ENCODE measurements around the gene CIAO2A. TPM values are rescaled to one million over a fixed set of nuclear protein-coding genes. Genes with fewer than 3 reads are reported as not detected.

The CIAO2A gene
- total RNA-seq, 1 donor from 2014 or later, result 33.8 TPM

DNA sequence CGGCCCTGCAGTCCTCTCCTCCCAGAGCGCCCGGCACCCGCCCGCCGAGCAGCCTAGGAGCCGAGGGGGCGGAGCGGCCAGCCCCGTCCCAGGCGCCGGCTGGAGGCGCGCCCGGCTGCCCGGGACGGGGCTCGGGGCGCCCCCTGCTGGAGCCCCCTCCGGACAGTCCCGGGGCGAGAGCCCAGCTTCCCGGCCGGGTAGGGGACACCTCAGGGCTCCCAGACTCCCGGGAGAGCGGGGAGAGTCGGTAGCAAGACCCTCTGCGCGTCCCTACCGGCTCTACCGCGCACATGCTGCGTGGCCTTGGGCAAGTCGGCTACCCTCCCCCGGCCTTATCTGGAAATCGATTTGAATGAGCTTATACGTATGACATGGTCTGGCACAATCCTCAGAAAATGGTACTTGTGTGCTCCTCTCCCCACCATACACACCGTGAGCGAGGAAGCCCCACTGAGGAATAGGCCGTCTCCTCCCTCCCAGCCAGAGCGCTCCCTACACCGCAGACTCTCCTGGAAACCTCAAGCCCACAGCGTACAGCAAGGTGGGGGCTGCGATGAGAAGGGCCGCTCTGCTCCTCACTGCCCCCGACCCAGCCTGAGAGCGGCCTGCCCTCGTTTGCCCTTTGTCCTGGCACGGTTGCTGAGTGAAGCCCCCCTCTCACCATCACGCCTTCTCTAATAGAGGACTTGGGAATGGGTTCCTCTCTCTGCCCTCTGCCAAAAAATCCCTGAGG, 47.1 kb downstream of the CIAO2A start, which contains the start of gene DAPK2:
Gene DAPK2 (minus strand): TSS at position 65 of the 733 bp plus-strand sequence. CDS start 6,224 bp downstream, outside the sequence.
- peak; percentile 93 for DNase-seq (ENCODE audit: extremely low spot score, unreplicated experiment)
- Mint-ChIP-seq H3K9me3 (ENCODE audit: unreplicated experiment) (no peaks in the 10 kb centered on the region), H3K27me3 (ENCODE audit: unreplicated experiment) (no peaks in the 10 kb centered on the region), H3K4me1 (ENCODE audit: unreplicated experiment) (peaks cover 41% of the 10 kb centered on the region), H3K27ac (ENCODE audit: unreplicated experiment) (no peak within 1 kb of the TSS), H3K36me3 (ENCODE audit: unreplicated experiment) (peaks cover 2% of the 10 kb centered on the region), H3K4me3 (ENCODE audit: unreplicated experiment) (peak within 1 kb of the TSS; percentile 72)
- TF ChIP-seq, protein P1, sequence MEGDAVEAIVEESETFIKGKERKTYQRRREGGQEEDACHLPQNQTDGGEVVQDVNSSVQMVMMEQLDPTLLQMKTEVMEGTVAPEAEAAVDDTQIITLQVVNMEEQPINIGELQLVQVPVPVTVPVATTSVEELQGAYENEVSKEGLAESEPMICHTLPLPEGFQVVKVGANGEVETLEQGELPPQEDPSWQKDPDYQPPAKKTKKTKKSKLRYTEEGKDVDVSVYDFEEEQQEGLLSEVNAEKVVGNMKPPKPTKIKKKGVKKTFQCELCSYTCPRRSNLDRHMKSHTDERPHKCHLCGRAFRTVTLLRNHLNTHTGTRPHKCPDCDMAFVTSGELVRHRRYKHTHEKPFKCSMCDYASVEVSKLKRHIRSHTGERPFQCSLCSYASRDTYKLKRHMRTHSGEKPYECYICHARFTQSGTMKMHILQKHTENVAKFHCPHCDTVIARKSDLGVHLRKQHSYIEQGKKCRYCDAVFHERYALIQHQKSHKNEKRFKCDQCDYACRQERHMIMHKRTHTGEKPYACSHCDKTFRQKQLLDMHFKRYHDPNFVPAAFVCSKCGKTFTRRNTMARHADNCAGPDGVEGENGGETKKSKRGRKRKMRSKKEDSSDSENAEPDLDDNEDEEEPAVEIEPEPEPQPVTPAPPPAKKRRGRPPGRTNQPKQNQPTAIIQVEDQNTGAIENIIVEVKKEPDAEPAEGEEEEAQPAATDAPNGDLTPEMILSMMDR (IDR thresholded peaks at IDR 0.05), result peak; percentile 94

DNA sequence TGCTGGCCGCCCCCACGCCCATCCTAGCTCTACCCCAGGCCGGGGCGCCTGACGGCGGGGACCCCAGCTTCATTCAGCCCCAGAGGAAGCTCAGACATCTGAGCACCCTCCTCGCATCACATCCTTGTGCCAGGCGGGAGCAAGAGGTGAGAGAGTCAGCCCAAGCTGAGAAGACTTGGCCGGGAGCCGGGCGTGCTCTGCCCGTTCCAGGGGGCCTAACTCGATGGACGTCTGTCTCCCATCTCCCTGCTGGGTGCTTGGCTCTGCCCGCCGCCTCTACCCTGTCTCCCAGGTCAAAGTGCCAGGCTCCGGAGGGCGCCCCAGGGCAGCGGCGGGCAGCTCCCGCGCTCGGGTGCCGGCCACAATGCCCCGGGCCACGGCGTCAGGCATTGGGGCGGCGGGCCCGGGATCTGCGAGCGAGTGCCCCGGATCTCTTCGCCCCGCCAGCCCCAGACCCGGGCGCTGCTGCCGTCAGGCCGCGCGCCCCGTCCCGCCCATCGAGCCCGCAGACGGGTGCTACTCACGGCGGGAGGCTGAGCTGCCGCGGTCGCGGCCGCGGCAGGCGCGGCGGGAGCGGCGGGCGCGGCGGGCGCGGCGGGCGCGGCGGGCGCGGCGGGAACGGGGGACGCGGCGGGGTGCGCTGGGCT, 47.7 kb downstream of the CIAO2A start:
- no peak overlapping the region for H3K27ac Mint-ChIP-seq (ENCODE audit: unreplicated experiment)
- TF ChIP-seq, protein P1 (IDR thresholded peaks at IDR 0.05), result no peak
- no peaks in the 10 kb centered on the region for H3K9me3 Mint-ChIP-seq (ENCODE audit: unreplicated experiment)
- no peak for DNase-seq (ENCODE audit: extremely low spot score, unreplicated experiment)
- H3K27me3 Mint-ChIP-seq (ENCODE audit: unreplicated experiment), result no peaks in the 10 kb centered on the region
- H3K4me3 Mint-ChIP-seq (ENCODE audit: unreplicated experiment), result peak overlapping the region; percentile 72
- H3K4me1 Mint-ChIP-seq (ENCODE audit: unreplicated experiment), result peaks cover 36% of the 10 kb centered on the region
- peaks cover 4% of the 10 kb centered on the region for H3K36me3 Mint-ChIP-seq (ENCODE audit: unreplicated experiment)

DNA sequence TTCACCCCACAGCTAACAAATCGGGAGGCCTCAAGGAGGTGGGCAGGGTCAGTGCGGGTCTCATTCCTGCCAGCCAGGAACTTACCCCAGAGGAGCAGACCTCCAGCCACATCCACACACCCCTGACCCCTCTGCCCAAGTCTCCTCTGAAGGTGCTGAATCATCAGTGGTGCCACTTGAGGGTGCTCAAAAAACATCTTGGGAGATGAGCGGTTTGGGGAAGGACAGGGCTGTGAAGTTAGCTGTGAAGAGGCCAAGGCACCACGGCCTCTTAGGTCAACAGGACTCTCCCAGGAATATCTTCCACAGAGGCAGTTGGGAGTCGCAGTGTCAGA, 48.6 kb downstream of the CIAO2A start:
- peaks cover 5% of the 10 kb centered on the region for H3K36me3 Mint-ChIP-seq (ENCODE audit: unreplicated experiment)
- H3K4me3 Mint-ChIP-seq (ENCODE audit: unreplicated experiment), result peak overlapping the region; percentile 72
- TF ChIP-seq, protein P1 (IDR thresholded peaks at IDR 0.05), result no peak
- H3K27ac Mint-ChIP-seq (ENCODE audit: unreplicated experiment), result no peak overlapping the region
- peaks cover 29% of the 10 kb centered on the region for H3K4me1 Mint-ChIP-seq (ENCODE audit: unreplicated experiment)
- H3K9me3 Mint-ChIP-seq (ENCODE audit: unreplicated experiment), result no peaks in the 10 kb centered on the region
- DNase-seq (ENCODE audit: extremely low spot score, unreplicated experiment), result no peak
- no peaks in the 10 kb centered on the region for H3K27me3 Mint-ChIP-seq (ENCODE audit: unreplicated experiment)

DNA sequence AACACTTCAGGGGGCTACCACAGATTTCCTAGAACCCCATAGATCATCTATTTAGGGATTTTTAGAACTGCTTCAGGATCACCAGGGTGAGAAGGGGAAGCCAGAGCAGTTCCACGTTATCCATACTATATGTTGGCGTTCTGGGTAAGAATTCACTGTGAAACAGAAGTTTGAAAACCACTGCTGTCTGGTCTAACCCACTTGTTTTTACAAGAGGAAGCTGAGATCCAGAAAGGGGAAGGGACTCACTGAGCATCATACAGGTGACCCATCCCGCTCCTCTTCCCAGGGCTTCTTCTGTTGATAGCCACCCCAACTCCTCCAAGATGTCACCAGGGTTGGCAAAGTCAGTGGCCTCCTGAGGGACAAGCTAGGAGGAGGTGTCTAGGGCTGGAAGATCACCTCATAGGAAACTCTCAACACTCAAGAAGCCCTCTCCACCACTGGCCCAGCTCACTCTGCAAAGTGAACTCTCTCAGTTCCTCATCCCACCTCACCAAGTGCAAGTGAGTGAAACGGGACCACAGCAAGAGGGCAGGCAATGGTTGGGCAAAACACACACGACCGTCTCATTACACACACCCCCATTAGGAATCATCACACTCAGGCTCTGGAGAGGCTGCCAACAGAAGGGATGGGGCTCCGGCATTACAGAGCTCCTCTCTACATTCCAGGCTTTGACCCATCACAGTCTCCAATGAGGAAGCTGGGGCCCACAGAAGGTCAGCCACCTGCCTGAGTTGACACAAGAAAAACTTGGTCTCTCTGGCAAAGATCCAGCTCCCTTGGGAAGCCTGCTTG, 49.1 kb downstream of the CIAO2A start:
- peaks cover 8% of the 10 kb centered on the region for H3K36me3 Mint-ChIP-seq (ENCODE audit: unreplicated experiment)
- H3K27me3 Mint-ChIP-seq (ENCODE audit: unreplicated experiment), result no peaks in the 10 kb centered on the region
- peaks cover 26% of the 10 kb centered on the region for H3K4me1 Mint-ChIP-seq (ENCODE audit: unreplicated experiment)
- H3K4me3 Mint-ChIP-seq (ENCODE audit: unreplicated experiment), result peak overlapping the region; percentile 72
- no peak for DNase-seq (ENCODE audit: extremely low spot score, unreplicated experiment)
- no peaks in the 10 kb centered on the region for H3K9me3 Mint-ChIP-seq (ENCODE audit: unreplicated experiment)
- TF ChIP-seq, protein P1 (IDR thresholded peaks at IDR 0.05), result no peak
- peak overlapping the region; percentile 39 for H3K27ac Mint-ChIP-seq (ENCODE audit: unreplicated experiment)

All from osteocyte (in vitro differentiated cells).